ENCODE data around the gene SEL1L. TPM values are rescaled to one million over a fixed set of nuclear protein-coding genes. Genes with fewer than 3 reads are reported as not detected.
"Not testable (repeated sequence)": the region's sequence is repeated elsewhere in the genome, so short reads cannot be mapped to it uniquely, and the experiment has no call there.

SEL1L gene
- total and polyA plus RNA-seq, 2 of the 13 experiments (the other 11 are each of a cell fraction or from before 2014, with no cell fraction given) = 15.3 to 61.0 TPM

- H3K4me2 ChIP-seq (ENCODE audit: low read depth, low read length); DNase-seq (ENCODE audit: low spot score); in situ Hi-C loops (cut with HindIII; ENCODE audit: extremely low pct_ligation_motif_present, low pct_unique_long_range_greater_than_20kb); H3K9ac ChIP-seq (ENCODE audit: insufficient read depth, low read depth, low read length); BruUV-seq (replicated peaks); ATAC-seq; CTCF ChIA-PET (ENCODE audit: low intra/inter-chr PET ratio, low total read pairs); FAIRE-seq; intact Hi-C loops (cut with micrococcal nuclease; ENCODE audit: unreplicated experiment); H4K20me1 ChIP-seq (ENCODE audit: insufficient read depth, low read length); H3K27me3 ChIP-seq (ENCODE audit: control insufficient read depth in 1 of 2, insufficient read depth in 2 of 2, low read length in 2 of 2); H3K36me3 ChIP-seq (replicated peaks in 1 of 2; ENCODE audit: control insufficient read depth in 1 of 2, insufficient read depth in 2 of 2, low read length in 2 of 2); H3K4me1 ChIP-seq (ENCODE audit: insufficient read depth, low read length); H3K79me2 ChIP-seq (ENCODE audit: insufficient read depth, low read length); POLR2A ChIA-PET; H3K9me3 ChIP-seq (ENCODE audit: low read length); H3K27ac ChIP-seq (ENCODE audit: extremely low read length, insufficient read depth, low read length); H2AFZ ChIP-seq (ENCODE audit: low read length); H3K4me3 ChIP-seq (replicated peaks in 1 of 3; ENCODE audit: insufficient read depth in 1 of 3, low read depth in 2 of 3, low read length in 3 of 3): not testable (repeated sequence)
- 88% methylated on average over 11 of the region's 11 CpGs for WGBS (ENCODE audit: low lambda C conversion rate)
Measured at GRCh38 chr14:81429749-81430148, 103.9 kb downstream of the SEL1L start.

GRCh38 chr14:81429028-81429427 lies 104.6 kb downstream of the SEL1L start:
- no peak for FAIRE-seq
- H3K79me2 ChIP-seq (ENCODE audit: insufficient read depth, low read length) = no peaks in the 10 kb centered on the region
- no peak for DNase-seq (ENCODE audit: low spot score)
- H3K27me3 ChIP-seq (ENCODE audit: control insufficient read depth in 1 of 2, insufficient read depth in 2 of 2, low read length in 2 of 2) = no peaks in the 10 kb centered on the region
- H3K4me3 ChIP-seq (replicated peaks in 1 of 3; ENCODE audit: insufficient read depth in 1 of 3, low read depth in 2 of 3, low read length in 3 of 3) = no peak overlapping the region
- H3K4me2 ChIP-seq (ENCODE audit: low read depth, low read length) = no peak overlapping the region
- ATAC-seq = no peak
- ChIA-PET CTCF (ENCODE audit: low intra/inter-chr PET ratio, low total read pairs) (no interaction called here), POLR2A (no interaction called here)
- no peaks in the 10 kb centered on the region for H3K4me1 ChIP-seq (ENCODE audit: insufficient read depth, low read length)
- H3K27ac ChIP-seq (ENCODE audit: extremely low read length, insufficient read depth, low read length) = no peak overlapping the region
- WGBS (ENCODE audit: low lambda C conversion rate) = 100% methylated on average over 1 of the region's 1 CpG
- in situ Hi-C loops (cut with HindIII; ENCODE audit: extremely low pct_ligation_motif_present, low pct_unique_long_range_greater_than_20kb) (no loop called here), intact Hi-C loops (cut with micrococcal nuclease; ENCODE audit: unreplicated experiment) (no loop called here)
- H3K9me3 ChIP-seq (ENCODE audit: low read length) = no peaks in the 10 kb centered on the region
- no peaks in the 10 kb centered on the region; a peak in 1 of 5 replicates for H3K36me3 ChIP-seq (replicated peaks in 1 of 2; ENCODE audit: control insufficient read depth in 1 of 2, insufficient read depth in 2 of 2, low read length in 2 of 2)
- H2AFZ ChIP-seq (ENCODE audit: low read length) = no peak overlapping the region
- TF ChIP-seq ZNF333 (CRISPR knock-in tag; IDR thresholded peaks at IDR 0.05; ENCODE audit: borderline replicate concordance) (no peak), ZNF350 (CRISPR knock-in tag; IDR thresholded peaks at IDR 0.05; ENCODE audit: borderline replicate concordance, low read depth) (no peak), FUBP1 (CRISPR knock-in tag; IDR thresholded peaks at IDR 0.05; ENCODE audit: borderline replicate concordance) (no peak), ZBTB2 (CRISPR knock-in tag; IDR thresholded peaks at IDR 0.05; ENCODE audit: low read depth) (no peak), ZNF614 (CRISPR knock-in tag; IDR thresholded peaks at IDR 0.05; ENCODE audit: borderline replicate concordance) (no peak), RAD21 (CRISPR knock-in tag; IDR thresholded peaks at IDR 0.05) (no peak)
- no TSS peak for BruUV-seq (replicated peaks)
- H3K9ac ChIP-seq (ENCODE audit: insufficient read depth, low read depth, low read length) = no peak overlapping the region
- H4K20me1 ChIP-seq (ENCODE audit: insufficient read depth, low read length) = no peaks in the 10 kb centered on the region
